Psoas muscle (tissue), 8 donors: ENCODE data around the gene HOMER2. TPM values are rescaled to one million over a fixed set of nuclear protein-coding genes. Genes with fewer than 3 reads are reported as not detected.

Experiments used
- ATAC-seq, 4 donors: fragments of 200-7000 bp; cut with Tn5 transposase; one replicate each; pipeline ENCODE4 v1.9.1; 2020; ENCODE audit warnings: moderate library complexity in 3 of 4, mild to moderate bottlenecking in 2 of 4
- DNase-seq, 2 donors: peaks; one replicate each; pipeline ENCODE4 v3.0.0-alpha.2; 2020
- H3K27ac ChIP-seq: fragments of 200-600 bp; one replicate; pipeline ENCODE4 v1.8.0; 2022
- H3K27me3 ChIP-seq, 3 donors: fragments of 200-600 bp in 1 of 3; one replicate each; pipeline versions ENCODE4 v1.6.1 to v1.8.0; 2013 to 2022; ENCODE audit warnings: low read length in 2 of 3, mild to moderate bottlenecking in 2 of 3, moderate library complexity in 1 of 3; ENCODE audit not compliant: insufficient read depth in 3 of 3
- H3K36me3 ChIP-seq, 2 donors: fragments of 200-600 bp in 1 of 2; one replicate each; pipeline versions ENCODE4 v1.6.1 to v1.8.0; 2013 to 2022; ENCODE audit warnings: low read depth in 1 of 2, mild to moderate bottlenecking in 1 of 2, moderate library complexity in 1 of 2; ENCODE audit not compliant: insufficient read depth in 1 of 2
- H3K4me1 ChIP-seq: fragments of 200-600 bp; one replicate; pipeline ENCODE4 v1.8.0; 2022
- H3K4me3 ChIP-seq: fragments of 200-600 bp; one replicate; pipeline ENCODE4 v1.8.0; 2022; ENCODE audit warnings: mild to moderate bottlenecking
- H3K9me3 ChIP-seq: fragments of 200-600 bp; one replicate; pipeline ENCODE4 v1.8.0; 2022
- WGBS, 3 donors: extraction: QIAGEN DNeasy Blood & Tissue Kit; methylation state at CpG; one replicate each; pipeline versions ENCODE4 v1.1.6 to v1.1.7; 2013; 5-methylcytosine and 5-hydroxymethylcytosine counted together
- intact Hi-C, 2 donors: fragments of 100-400 bp; cut with DNase I; formaldehyde crosslinking; loops; one replicate each; pipeline versions ENCODE4 v1.11.0 to v1.14.2; 2022
- polyA plus RNA-seq, 3 donors: library from polyadenylated mRNA; stranded (reverse); fragments of 200-250 nt; gene quantifications; one replicate each; pipeline ENCODE4 v1.2.3, GENCODE V29; 2013
- total RNA-seq, 4 donors: library from RNA; stranded (reverse); fragmentation: NEBNext Ultra II Directional in 2 of 4; extraction: Animal tissue kit (Norgen Biotek cat#: 25700) in 2 of 4; gene quantifications; one replicate each; pipeline versions ENCODE4 v1.2.1 to v1.2.4, GENCODE V29; 2021 to 2023
- TF ChIP-seq, protein P1 (sequence below): fragments of 200-600 bp; IDR thresholded peaks from one replicate; pipeline ENCODE4 v1.8.0; 2022; ENCODE audit warnings: antibody characterized with exemption
- donor health status: healthy with polysubstance abuse.
- donor health status: DM: no; HTN: no; CAD: no; lungs with moderate emphysema.
- donor health status: Bipolar disorder and iron deficiency.
- donor health status: healthy.
- donor health status: DM: yes; HTN: yes; CAD: no.
- donor health status: DM: no; HTN: no; CAD: no.
- donor health status: DM: no; HTN: no; CAD: no.
- donor health status: DM: yes; HTN: yes; CAD: no.

Gene HOMER2
- total and polyA plus RNA-seq, 7 donors, result 27.2 to 119 (median 53.9) TPM

- intact Hi-C loops, result no loop called here
- no peak overlapping the region for H3K4me3 ChIP-seq
- H3K4me1 ChIP-seq, result peaks cover 5% of the 10 kb centered on the region
- H3K27ac ChIP-seq, result no peak overlapping the region
- peaks cover 13 to 78% of the 10 kb centered on the region in 2 donors for H3K36me3 ChIP-seq
- H3K27me3 ChIP-seq, result no peaks in the 10 kb centered on the region
- WGBS, 3 donors, result 91 to 96% (median 94%) methylated on average over 7 of the region's 7 CpGs
- TF ChIP-seq, protein P1, sequence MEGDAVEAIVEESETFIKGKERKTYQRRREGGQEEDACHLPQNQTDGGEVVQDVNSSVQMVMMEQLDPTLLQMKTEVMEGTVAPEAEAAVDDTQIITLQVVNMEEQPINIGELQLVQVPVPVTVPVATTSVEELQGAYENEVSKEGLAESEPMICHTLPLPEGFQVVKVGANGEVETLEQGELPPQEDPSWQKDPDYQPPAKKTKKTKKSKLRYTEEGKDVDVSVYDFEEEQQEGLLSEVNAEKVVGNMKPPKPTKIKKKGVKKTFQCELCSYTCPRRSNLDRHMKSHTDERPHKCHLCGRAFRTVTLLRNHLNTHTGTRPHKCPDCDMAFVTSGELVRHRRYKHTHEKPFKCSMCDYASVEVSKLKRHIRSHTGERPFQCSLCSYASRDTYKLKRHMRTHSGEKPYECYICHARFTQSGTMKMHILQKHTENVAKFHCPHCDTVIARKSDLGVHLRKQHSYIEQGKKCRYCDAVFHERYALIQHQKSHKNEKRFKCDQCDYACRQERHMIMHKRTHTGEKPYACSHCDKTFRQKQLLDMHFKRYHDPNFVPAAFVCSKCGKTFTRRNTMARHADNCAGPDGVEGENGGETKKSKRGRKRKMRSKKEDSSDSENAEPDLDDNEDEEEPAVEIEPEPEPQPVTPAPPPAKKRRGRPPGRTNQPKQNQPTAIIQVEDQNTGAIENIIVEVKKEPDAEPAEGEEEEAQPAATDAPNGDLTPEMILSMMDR, result no peak
- DNase-seq (no peak), ATAC-seq (peak in 1 of 4 donors; percentile 19)
- H3K9me3 ChIP-seq, result no peaks in the 10 kb centered on the region
Measured at GRCh38 chr15:82835391-82835917, 117.1 kb downstream of the HOMER2 start.

- intact Hi-C loops, result no loop called here
- ATAC-seq, result peak in 3 of 4 donors; percentile 12 to 22 (median 14)
- peak overlapping the region; percentile 32 for H3K27ac ChIP-seq
Measured at GRCh38 chr15:82833362-82833682, 119.2 kb downstream of the HOMER2 start.

GRCh38 chr15:82832601-82833361, 119.7 kb downstream of the HOMER2 start:
- peak overlapping the region; percentile 32 for H3K27ac ChIP-seq
- H3K4me1 ChIP-seq, result peaks cover 5% of the 10 kb centered on the region
- 77 to 79% (median 77%) methylated on average over 13 of the region's 13 CpGs for WGBS, 3 donors
- DNase-seq (no peak), ATAC-seq (peak; percentile 28 to 59 (median 39))
- no peak overlapping the region for H3K4me3 ChIP-seq
- H3K27me3 ChIP-seq, result no peaks in the 10 kb centered on the region
- TF ChIP-seq, protein P1, result peak; percentile 10
- no peaks in the 10 kb centered on the region for H3K9me3 ChIP-seq
- intact Hi-C loops, result no loop called here
- peaks cover 20 to 99% of the 10 kb centered on the region in 2 donors for H3K36me3 ChIP-seq

More at GRCh38 chr15:82833362-82833682, 119.2 kb downstream of the HOMER2 start:
- Histone ChIP-seq H3K36me3 (peaks cover 20 to 98% of the 10 kb centered on the region in 2 donors), H3K27me3 (no peaks in the 10 kb centered on the region), H3K9me3 (no peaks in the 10 kb centered on the region), H3K4me1 (peaks cover 5% of the 10 kb centered on the region), H3K4me3 (no peak overlapping the region)
- 74 to 97% (median 78%) methylated on average over 4 of the region's 4 CpGs for WGBS, 3 donors
- TF ChIP-seq, protein P1, result no peak
- DNase-seq, result no peak

DNA sequence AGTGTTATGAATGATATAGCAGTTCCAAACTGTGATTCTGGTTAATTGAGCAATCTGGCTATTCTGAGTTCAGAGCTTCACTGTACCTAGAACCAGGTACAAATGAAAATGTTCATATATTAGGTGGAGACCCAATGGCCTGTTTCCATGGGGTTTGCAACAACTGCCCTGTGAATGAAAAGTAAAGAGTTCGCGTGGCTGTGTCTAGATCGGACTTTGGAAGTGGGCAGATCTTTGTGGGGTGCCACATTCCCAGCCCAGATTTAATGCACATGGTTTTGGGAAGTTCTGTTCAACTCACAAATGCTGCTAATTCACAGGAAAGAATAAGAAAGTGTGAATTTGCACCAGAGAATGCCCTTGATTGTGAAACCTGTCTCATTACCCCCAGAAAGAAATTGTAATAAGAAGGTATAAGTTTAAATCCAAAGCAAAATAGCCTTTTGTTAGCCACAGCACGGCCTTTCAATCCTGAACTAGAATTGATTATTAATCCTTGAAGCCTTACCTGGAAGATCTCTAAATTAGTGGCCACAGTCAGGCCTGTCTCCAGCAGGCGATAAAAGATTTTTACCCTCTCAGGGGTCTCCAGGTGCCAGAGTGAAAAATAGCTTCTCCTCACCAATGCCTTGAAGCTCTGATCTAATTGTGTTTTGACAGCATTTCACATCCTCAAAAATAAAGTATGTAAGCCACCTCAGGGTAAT, 120.5 kb downstream of the HOMER2 start:
- ATAC-seq (no peak), DNase-seq (no peak)
- intact Hi-C loops, result no loop called here
- Histone ChIP-seq H3K4me1 (peaks cover 5% of the 10 kb centered on the region), H3K27ac (peak overlapping the region; percentile 21), H3K36me3 (peaks cover 19 to 99% of the 10 kb centered on the region in 2 donors), H3K4me3 (no peak overlapping the region), H3K9me3 (no peaks in the 10 kb centered on the region), H3K27me3 (no peaks in the 10 kb centered on the region)
- 93 to 95% (median 94%) methylated on average over 5 of the region's 5 CpGs for WGBS, 3 donors
- TF ChIP-seq, protein P1, result no peak
